Calu3 (cell line): ENCODE results near the gene LMO1. TPM values are rescaled to one million over a fixed set of nuclear protein-coding genes. Genes with fewer than 3 reads are reported as not detected.

Source experiments
- BruUV-seq: library from RNA; stranded (reverse); fragments of 400-500 nt; replicated peaks from 2 replicates; lab custom pipeline; 2021; lab: Mats Ljungman, UMichigan
- CTCF ChIA-PET: fragments of 300-600 bp; sonication (Branson Sonifier 250); formaldehyde crosslinking; loops from one replicate; lab custom pipeline; 2022; ENCODE audit warnings: antibody characterized with exemption; lab: Charles Lee
- DNase-seq: peaks from one replicate; pipeline ENCODE4 v3.0.0; 2022
- H3K27ac Mint-ChIP-seq: one replicate; pipeline ENCODE4 v1.8.0; 2022; ENCODE audit warnings: mixed read lengths; ENCODE audit not compliant: unreplicated experiment
- H3K27me3 Mint-ChIP-seq: one replicate; pipeline ENCODE4 v1.8.0; 2022; ENCODE audit warnings: mixed read lengths; ENCODE audit not compliant: unreplicated experiment
- H3K36me3 Mint-ChIP-seq: one replicate; pipeline ENCODE4 v1.8.0; 2022; ENCODE audit warnings: mild to moderate bottlenecking, moderate library complexity, mixed read lengths; ENCODE audit not compliant: insufficient read depth, unreplicated experiment
- H3K4me1 Mint-ChIP-seq: one replicate; pipeline ENCODE4 v1.8.0; 2022; ENCODE audit warnings: mild to moderate bottlenecking, low read depth, mixed read lengths; ENCODE audit not compliant: unreplicated experiment
- H3K4me3 Mint-ChIP-seq: one replicate; pipeline ENCODE4 v1.8.0; 2022; ENCODE audit warnings: mild to moderate bottlenecking, low read depth, moderate library complexity, mixed read lengths; ENCODE audit not compliant: unreplicated experiment
- H3K9me3 Mint-ChIP-seq: one replicate; pipeline ENCODE4 v1.8.0; 2022; ENCODE audit warnings: low read depth, mixed read lengths; ENCODE audit not compliant: unreplicated experiment
- intact Hi-C: fragments of 100-400 bp; cut with micrococcal nuclease; formaldehyde crosslinking; loops from one replicate; pipeline ENCODE4 v1.10.0; 2022; ENCODE audit not compliant: unreplicated experiment
- total RNA-seq: library from RNA; stranded (reverse); gene quantifications from 2 replicates; pipeline ENCODE4 v1.2.3, GENCODE V29; 2022
- TF ChIP-seq, protein P1 (sequence below): fragments of 200-600 bp; IDR thresholded peaks from one replicate; pipeline ENCODE4 v1.8.0; 2022; ENCODE audit warnings: antibody characterized with exemption; ENCODE audit not compliant: unreplicated experiment

Gene LMO1
- total RNA-seq, 1 experiment from 2014 or later: not detected

DNA sequence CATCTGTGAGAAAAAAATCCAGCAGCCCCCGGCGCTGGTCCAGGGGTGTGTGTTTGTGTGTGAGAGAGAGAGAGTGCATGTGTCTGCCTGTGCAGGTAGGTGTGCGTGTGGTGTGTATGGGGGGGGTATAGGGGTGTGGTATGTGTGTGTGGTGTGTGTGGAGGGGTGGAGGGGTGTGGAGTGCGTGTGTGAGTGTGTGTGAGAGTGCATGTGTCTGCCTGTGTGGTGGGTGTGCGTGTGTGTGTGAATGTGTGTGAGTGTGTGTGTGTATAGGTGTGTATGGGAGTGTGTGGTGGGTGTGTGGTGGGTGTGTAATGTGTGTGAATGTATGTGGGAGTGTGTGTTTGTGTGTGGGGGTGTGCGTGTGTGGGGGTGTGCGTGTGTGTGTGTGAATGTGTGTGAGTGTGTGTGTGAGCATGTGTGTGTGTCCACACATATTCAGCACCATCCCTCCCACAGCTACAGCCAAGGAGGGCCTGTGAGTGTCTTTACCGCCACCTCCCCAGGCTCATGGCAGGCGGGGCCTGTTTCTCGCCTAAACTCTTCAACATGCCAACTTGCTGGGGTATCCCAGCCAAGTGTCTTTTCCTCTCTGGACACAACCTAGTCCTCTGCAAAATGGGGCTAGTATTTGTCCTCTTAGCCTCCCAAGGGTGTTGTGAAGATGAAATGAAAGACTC lies 11.9 kb downstream of the LMO1 start:
- Mint-ChIP-seq H3K27me3 (peaks cover 62% of the 10 kb centered on the region), H3K9me3 (no peaks in the 10 kb centered on the region), H3K27ac (no peak overlapping the region), H3K4me3 (no peak overlapping the region), H3K36me3 (no peaks in the 10 kb centered on the region), H3K4me1 (no peaks in the 10 kb centered on the region)
- CTCF ChIA-PET: interaction anchor here (0.5 to 1.1 kb wide), 3 partner anchors 14 to 55 kb away, joined by 3 to 4 read pairs (median 3); no protein-coding TSS in a partner anchor
- no peak for DNase-seq
- BruUV-seq: no TSS peak
- TF ChIP-seq, protein P1, sequence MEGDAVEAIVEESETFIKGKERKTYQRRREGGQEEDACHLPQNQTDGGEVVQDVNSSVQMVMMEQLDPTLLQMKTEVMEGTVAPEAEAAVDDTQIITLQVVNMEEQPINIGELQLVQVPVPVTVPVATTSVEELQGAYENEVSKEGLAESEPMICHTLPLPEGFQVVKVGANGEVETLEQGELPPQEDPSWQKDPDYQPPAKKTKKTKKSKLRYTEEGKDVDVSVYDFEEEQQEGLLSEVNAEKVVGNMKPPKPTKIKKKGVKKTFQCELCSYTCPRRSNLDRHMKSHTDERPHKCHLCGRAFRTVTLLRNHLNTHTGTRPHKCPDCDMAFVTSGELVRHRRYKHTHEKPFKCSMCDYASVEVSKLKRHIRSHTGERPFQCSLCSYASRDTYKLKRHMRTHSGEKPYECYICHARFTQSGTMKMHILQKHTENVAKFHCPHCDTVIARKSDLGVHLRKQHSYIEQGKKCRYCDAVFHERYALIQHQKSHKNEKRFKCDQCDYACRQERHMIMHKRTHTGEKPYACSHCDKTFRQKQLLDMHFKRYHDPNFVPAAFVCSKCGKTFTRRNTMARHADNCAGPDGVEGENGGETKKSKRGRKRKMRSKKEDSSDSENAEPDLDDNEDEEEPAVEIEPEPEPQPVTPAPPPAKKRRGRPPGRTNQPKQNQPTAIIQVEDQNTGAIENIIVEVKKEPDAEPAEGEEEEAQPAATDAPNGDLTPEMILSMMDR: no peak
- intact Hi-C loops: no loop called here

DNA sequence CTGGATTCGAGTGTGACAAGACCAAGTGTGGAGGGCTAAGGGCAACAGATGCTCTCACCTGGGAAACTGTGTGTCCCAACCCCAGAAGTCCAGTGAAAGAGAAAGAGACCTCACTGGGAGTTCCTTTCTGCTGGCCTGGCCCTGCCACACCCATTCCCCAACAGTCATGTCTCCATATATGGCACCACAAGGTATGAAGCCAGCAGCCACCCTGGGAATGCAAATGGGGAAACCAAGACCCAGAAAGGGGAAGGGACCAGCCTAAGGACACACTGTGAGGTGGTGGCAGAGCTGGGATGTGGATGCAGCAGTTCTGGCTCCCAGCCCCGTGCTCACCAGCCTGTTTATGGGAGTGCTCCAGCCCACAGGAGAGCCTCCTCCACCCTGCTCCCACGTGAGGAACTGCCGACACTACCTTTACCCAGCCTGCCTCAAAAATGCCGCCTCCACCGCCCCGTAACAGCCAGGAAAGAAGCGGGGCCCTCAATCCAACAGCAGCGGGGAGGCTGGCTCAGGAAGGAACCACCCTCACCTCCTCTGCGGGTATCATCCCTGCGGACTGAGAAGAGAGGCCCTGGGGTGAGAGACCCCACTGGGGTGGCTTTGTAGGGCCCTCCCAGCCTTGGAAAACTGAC lies 12.6 kb downstream of the LMO1 start:
- Mint-ChIP-seq H3K36me3 (no peaks in the 10 kb centered on the region), H3K27me3 (peaks cover 62% of the 10 kb centered on the region), H3K4me1 (no peaks in the 10 kb centered on the region), H3K27ac (no peak overlapping the region), H3K4me3 (no peak overlapping the region), H3K9me3 (no peaks in the 10 kb centered on the region)
- BruUV-seq: no TSS peak
- CTCF ChIA-PET: no interaction called here
- TF ChIP-seq, protein P1: no peak
- intact Hi-C loops: no loop called here
- no peak for DNase-seq

DNA sequence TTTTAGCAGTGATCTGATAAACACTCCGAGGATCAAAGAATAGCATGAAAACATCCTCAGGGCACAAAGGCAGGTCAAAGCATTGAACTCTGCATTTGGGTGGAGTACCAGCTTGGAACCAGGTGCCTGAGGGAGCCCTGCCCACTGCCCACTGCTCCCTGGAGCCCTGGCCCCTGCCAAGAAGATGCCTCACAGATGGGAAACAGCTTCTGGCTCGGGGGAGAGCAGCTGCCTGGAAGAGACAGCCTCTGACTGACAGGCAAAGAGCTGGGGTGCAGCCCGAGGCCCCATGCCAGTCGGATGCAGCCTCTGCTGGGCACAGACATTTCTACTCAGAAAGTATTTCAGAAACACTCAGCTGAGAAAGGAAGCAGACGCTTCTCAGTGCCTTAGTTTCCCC lies 13.2 kb downstream of the LMO1 start:
- CTCF ChIA-PET: no interaction called here
- Mint-ChIP-seq H3K9me3 (no peaks in the 10 kb centered on the region), H3K4me1 (no peaks in the 10 kb centered on the region), H3K4me3 (no peak overlapping the region), H3K36me3 (no peaks in the 10 kb centered on the region), H3K27me3 (peaks cover 68% of the 10 kb centered on the region), H3K27ac (no peak overlapping the region)
- TF ChIP-seq, protein P1: no peak
- no TSS peak for BruUV-seq
- intact Hi-C loops: no loop called here
- no peak for DNase-seq

DNA sequence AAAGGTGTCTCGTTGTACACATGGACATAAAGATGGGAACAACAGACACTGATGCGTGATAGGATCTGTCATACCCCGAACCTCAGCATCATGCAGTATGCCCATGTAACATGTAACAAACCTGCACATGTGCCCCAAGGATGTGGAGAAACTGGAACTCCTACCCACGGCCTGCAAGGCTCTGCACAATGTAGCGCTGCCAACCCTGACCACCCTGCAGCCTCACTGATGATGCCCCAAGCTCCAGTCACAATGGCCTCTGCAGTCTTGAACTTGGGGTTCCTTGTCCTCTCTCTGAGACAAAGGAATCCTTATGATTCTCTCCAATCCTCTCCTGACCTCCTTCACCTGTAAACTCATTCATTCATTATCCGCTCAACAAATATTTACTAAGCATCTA lies 14.2 kb downstream of the LMO1 start:
- intact Hi-C loops: no loop called here
- TF ChIP-seq, protein P1: no peak
- no peaks in the 10 kb centered on the region for H3K36me3 Mint-ChIP-seq
- H3K27ac Mint-ChIP-seq: no peak overlapping the region
- H3K4me1 Mint-ChIP-seq: no peaks in the 10 kb centered on the region
- no peaks in the 10 kb centered on the region for H3K9me3 Mint-ChIP-seq
- H3K4me3 Mint-ChIP-seq: no peak overlapping the region
- H3K27me3 Mint-ChIP-seq: peaks cover 78% of the 10 kb centered on the region
- CTCF ChIA-PET: no interaction called here
- DNase-seq: no peak
- BruUV-seq: no TSS peak
